H1 (cell line): ENCODE data around the gene MYLK4. TPM values are rescaled to one million over a fixed set of nuclear protein-coding genes. Genes with fewer than 3 reads are reported as not detected.

Source experiments
- RBBP5 ChIP-seq: IDR thresholded peaks from 2 replicates; pipeline ENCODE4 v1.7.1; 2012; ENCODE audit warnings: low read depth, mild to moderate bottlenecking, inconsistent platforms, low read length, moderate library complexity, borderline replicate concordance
- polyA plus RNA-seq, 7 experiments: library from polyadenylated mRNA; depleted of rRNA in 3 of 7; stranded (reverse) in 5 of 7; unstranded in 2 of 7; fragments of >200 nt in 5 of 7; fragments of 200-250 nt in 2 of 7; gene quantifications; 1 replicate in 5 of 7; 2 replicates in 1 of 7; 4 replicates in 1 of 7; pipeline versions ENCODE4 v1.2.1 to v1.2.3, GENCODE V29; 2011 to 2013; ENCODE audit warnings: missing spikeins in 2 of 7, mixed read lengths in 2 of 7
- total RNA-seq: library from RNA; stranded (reverse); fragmentation: NEBNext Ultra II Directional; extraction: Animal tissue kit (Norgen Biotek cat#: 25700); gene quantifications from 2 replicates; pipeline ENCODE4 v1.2.1, GENCODE V29; 2021

MYLK4 gene
- total and polyA plus RNA-seq, 2 of the 8 experiments (the other 6 are each of a cell fraction or from before 2014, with no cell fraction given), result 0.11 to 0.17 TPM

- no peak for TF ChIP-seq RBBP5
Measured at GRCh38 chr6:2754911-2755310, 4.2 kb upstream of the MYLK4 start (continued).
